NCI-H2029 (cell line): ENCODE results near the gene SDK1.

Experiments used
- DNase-seq: peaks from one replicate; lab custom pipeline; 2025; lab: John Stamatoyannopoulos, UW

The SDK1 gene

DNA sequence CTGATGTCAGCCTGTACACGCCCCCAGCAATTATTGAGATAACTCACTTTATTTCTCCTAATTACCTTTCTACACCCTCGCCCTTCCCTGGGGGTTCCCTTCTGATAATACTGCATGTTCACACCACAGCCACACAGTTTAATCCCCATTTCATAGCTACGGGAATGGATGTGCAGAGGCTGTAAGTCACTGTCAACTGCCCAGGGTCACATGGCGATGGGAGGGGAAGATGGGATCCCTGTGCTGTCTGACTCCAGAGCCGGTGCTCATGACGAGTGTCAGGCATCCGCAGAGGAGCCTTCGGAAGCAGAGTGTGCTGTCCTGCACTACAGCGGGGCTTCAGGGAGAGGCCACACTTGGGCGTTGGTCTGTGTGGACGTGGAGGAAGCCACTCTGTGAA lies 688.7 kb downstream of the SDK1 start:
- DNase-seq, result no peak

DNA sequence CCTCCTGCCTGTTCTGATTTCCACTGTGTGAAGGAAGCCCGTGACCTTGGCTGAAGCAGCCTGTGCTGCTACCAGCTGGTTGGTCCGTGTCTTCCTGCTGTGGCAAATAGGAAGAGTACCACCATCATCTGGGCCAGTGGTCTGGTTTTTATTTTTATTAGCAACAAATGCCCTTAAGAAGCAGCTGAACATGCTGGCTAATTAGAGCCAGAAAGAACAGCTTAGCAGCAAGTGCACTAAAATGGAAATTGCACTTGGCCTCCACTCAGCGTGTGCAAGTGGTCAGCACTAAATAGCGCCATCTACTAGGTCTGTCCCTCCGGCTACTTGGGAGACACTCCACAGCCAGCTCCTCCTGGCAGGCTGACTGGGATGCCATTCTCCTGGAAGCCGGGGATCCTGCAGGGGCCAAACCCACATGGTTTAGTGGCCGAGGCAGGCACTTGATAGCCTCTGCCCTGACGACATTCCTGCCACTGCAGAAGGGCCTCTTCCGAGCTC lies 690.7 kb downstream of the SDK1 start:
- DNase-seq, result no peak

DNA sequence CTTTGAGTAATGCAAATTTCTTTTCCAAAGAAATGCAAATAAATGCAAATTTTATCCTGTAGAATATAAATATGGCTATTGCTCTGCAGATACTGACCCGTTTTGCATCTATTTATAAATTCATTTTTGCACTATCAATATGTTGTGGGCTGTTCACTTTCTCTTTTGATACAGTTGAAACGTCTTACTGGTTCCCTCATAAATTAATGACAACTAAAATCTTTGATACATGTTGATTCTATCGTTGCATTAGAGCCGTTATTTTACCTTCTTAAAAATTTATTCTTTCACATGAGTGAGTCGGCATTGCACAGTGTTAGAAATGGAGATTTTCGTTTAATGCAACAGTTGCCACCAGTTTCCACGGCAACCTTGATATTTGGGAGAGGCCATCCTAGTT lies 691.8 kb downstream of the SDK1 start:
- no peak for DNase-seq

- no peak for DNase-seq
These were observed 693.7 kb downstream of the SDK1 start for GRCh38 chr7:3994764-3995163.

DNA sequence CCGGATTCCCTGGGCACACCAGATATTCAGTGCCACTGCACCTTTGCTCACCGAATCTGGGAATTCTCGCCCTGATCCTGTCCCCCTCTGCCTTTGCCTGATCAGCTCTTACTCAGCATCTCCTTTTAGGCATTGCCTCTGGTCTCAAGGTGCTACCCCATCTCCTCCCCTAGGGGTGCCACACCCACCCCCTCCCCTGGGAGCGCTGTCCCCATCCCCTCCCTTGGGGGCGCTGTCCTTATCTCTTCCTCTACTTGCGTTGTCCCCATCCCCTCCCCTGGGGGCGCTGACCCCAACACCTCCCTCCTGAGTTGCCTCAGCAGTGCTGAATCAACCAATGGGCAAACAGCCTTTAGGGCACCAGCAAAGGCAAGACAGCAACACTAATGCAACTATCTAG lies 694.1 kb downstream of the SDK1 start:
- no peak for DNase-seq

- no peak for DNase-seq
These were observed 697.0 kb downstream of the SDK1 start for GRCh38 chr7:3998060-3998459.

- DNase-seq, result no peak
These were observed 699.1 kb downstream of the SDK1 start for GRCh38 chr7:4000139-4000538.

GRCh38 chr7:4000934-4001333 lies 699.9 kb downstream of the SDK1 start:
- DNase-seq, result no peak

DNA sequence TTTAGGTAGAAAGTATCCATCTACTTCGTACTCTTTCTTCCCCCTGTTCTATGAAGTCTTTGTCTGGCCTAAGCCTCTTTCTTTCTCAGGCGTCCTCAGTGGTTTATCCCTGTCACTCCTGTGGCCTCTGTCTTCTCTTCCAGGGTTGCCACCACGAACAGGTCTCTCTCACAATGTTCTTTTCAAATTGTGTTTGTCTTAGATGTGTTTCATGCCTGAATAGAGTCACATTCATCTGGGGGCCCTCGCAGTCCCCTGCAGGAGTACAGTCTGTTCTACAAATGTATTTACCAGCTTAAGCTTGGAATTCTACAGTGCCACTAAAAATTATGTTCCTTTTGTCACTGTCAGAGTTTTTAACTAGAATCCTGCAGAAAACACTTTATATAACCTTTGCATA lies 700.7 kb downstream of the SDK1 start:
- DNase-seq, result no peak

GRCh38 chr7:4003503-4003902 lies 702.5 kb downstream of the SDK1 start:
- no peak for DNase-seq

DNA sequence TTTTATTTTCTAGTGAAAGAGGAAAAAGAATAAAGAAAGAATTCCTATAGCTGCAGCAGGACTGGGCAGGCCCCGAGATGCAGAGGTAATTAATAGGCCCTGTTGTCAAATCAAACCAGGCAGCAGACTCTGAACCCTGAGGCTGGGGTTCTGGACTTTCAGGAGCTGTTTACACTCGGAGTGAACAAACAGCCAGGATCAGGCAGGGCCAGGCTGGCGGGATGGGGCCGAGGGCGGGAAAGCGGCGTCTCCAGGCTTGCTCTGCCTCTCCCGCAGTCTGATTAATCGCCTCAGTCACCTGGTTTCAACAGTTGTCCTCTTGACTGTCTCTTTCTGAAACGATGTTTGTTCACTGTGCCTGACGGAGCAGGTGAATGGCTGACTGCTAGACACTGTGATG lies 705.6 kb downstream of the SDK1 start:
- peak; percentile 64 for DNase-seq

DNA sequence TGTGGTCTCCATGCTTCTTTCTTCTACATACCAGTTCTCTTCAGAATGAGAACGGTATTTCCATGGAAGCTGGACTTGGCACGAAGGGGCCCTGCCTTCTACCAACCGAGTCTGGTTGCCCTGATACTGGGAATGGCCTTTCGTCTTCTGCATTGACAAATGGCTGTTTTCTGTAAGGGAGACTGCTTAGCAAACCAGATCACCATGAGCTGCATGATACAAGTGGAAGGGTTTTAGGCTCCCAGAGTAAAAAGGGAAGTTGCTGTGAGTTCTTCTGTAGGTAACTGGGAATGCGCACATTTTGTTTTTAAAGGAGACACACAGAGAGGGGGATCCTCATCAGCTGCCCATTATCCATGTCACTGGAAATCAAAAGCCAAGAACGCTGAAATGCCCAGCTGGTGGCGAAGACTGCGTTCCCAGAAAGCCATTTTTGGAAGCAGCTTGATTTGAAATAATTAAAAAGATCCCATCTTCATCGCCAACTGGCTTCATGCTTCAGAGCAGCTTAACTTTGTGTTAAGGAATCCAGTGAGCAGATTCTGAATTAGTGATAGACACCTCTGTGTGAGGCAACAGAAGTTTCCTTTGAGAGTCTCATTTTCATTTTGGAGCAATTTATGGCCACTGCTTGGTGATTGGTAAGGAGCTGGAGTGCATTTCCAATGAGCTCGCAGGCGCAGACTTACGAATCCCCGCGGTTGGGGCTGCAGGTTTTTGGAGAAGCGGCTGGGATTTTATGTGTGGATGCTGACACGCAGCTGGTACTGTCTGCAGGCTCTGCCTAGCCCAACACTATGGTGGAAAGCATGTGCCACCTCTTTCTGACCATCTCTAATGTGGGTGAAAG lies 708.4 kb downstream of the SDK1 start:
- DNase-seq, result no peak

- no peak for DNase-seq
These were observed 709.1 kb downstream of the SDK1 start for GRCh38 chr7:4010061-4010605.

- no peak for DNase-seq
These were observed 710.0 kb downstream of the SDK1 start for GRCh38 chr7:4010923-4011656.

DNA sequence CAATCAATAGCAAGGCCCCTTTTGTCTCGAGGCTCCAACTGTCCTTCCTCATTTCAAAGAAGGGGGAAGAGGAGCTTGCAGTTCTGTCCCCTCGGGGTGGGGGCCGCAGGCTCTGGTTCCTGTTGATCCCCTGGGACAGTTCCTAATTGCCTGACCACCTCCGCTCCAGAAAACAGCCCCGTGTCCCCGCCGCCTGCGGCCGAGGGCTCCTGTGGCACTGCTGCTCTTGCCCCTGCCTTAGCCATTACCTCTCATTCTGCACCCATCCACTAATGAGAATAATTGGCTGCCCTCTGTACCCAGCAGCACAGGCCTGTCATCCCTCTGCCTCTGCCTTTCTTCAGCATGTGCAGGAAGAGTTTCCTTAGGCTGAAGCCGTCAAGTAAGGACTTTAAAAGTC lies 712.7 kb downstream of the SDK1 start:
- no peak for DNase-seq

GRCh38 chr7:4014346-4015050 lies 713.4 kb downstream of the SDK1 start:
- DNase-seq, result no peak

DNA sequence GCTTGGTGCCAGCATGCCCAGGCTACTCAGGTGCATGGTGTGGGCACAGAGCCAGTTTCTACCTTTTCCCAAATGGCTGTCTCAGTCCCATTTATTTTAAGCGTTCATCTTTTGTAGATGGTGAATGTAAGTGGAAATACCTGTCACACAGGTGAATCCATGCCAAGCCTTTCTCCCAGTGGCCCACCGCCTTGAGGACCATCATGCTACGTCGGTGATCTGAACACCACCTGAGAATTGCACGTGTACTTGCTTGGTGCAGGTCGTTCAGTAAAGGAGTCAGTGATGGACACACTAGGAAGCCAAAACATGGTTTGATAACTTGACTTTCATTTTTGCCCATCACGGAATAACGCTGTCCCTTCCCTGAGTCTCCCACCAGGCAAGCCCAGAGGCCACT lies 714.3 kb downstream of the SDK1 start:
- no peak for DNase-seq

DNA sequence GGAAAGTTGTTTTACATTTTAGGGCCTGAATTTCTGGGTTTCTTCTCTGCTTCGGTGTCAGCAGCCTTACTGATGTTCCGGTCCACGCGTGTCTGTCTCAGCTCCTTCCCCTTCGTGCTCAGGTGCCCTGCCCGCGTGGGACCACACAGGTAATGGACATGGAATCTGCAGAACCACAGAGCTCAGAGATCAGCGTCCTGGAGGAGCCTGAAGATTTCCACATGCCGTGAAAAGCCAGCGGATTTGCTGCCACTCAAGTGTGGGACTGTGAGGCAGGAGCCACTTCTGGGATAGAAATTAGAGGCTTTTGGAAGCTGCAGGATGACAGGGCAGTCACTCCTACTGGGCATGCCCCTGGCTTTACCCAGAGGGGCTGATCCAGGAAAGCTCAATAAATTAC lies 714.9 kb downstream of the SDK1 start:
- DNase-seq, result no peak

- DNase-seq, result no peak
These were observed 716.0 kb downstream of the SDK1 start for GRCh38 chr7:4017081-4017480.

DNA sequence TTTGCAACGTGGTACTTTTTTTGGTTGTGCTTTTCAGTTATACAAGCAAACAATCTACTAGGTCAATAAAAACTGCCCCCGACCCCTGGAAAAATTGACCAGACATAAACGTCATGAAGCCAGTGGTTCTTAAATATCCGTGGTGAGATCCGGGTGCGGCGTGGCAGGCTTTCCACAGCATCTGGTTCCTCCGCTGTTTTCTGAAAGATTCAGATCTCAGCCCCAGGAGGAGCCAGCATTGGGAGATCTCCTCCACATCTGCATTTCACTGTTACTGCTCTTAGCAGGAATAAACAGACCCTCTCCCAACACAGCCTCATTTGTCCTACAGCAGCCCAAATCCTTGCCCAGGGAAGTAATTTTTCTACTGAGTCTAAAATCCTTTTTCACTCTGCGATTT lies 716.7 kb downstream of the SDK1 start:
- no peak for DNase-seq

GRCh38 chr7:4018601-4019316 lies 717.7 kb downstream of the SDK1 start:
- no peak for DNase-seq

GRCh38 chr7:4020086-4020485 lies 719.0 kb downstream of the SDK1 start:
- DNase-seq, result no peak
